Lung (tissue), 12 donors: Measurements from ENCODE around the gene VEGFA. TPM values are rescaled to one million over a fixed set of nuclear protein-coding genes. Genes with fewer than 3 reads are reported as not detected.

Experiments
- ATAC-seq: fragments of 200-7000 bp; cut with Tn5 transposase; one replicate; pipeline ENCODE4 v1.9.1; 2020; ENCODE audit warnings: moderate number of reproducible peaks; ENCODE audit not compliant: insufficient read depth, low FRiP score
- DNase-seq, 3 donors: peaks; one replicate each; pipeline ENCODE4 v3.0.0-alpha.2; 2013 to 2017
- H3K27ac ChIP-seq, 2 donors: one replicate each; pipeline ENCODE4 v1.5.1; 2013; ENCODE audit warnings: mild to moderate bottlenecking in 2 of 2, moderate library complexity in 2 of 2, control low read depth in 1 of 2, inconsistent platforms in 1 of 2, low read depth in 1 of 2, low read length in 1 of 2
- H3K27me3 ChIP-seq, 3 donors: one replicate each; pipeline ENCODE4 v1.5.1; 2013; ENCODE audit warnings: low read length in 2 of 3; ENCODE audit not compliant: control insufficient read depth in 3 of 3, insufficient read depth in 3 of 3
- H3K36me3 ChIP-seq, 4 donors: one replicate each; pipeline ENCODE4 v1.5.1; 2013; ENCODE audit warnings: low read length in 4 of 4, mild to moderate bottlenecking in 1 of 4, moderate library complexity in 1 of 4; ENCODE audit not compliant: control insufficient read depth in 4 of 4, insufficient read depth in 4 of 4
- H3K4me1 ChIP-seq, 5 donors: one replicate each; pipeline ENCODE4 v1.5.1; 2013; ENCODE audit warnings: low read length in 5 of 5, mild to moderate bottlenecking in 2 of 5, moderate library complexity in 1 of 5; ENCODE audit not compliant: control insufficient read depth in 5 of 5, insufficient read depth in 5 of 5
- H3K4me3 ChIP-seq: one replicate; pipeline ENCODE4 v1.5.1; 2013; ENCODE audit warnings: mild to moderate bottlenecking, control low read depth, moderate library complexity
- H3K9ac ChIP-seq, 2 donors: one replicate each; pipeline ENCODE4 v1.5.1; 2013; ENCODE audit warnings: low read length in 2 of 2, control low read depth in 1 of 2; ENCODE audit not compliant: insufficient read depth in 1 of 2
- H3K9me3 ChIP-seq, 4 donors: one replicate each; pipeline ENCODE4 v1.5.1; 2013; ENCODE audit warnings: low read length in 3 of 4, mild to moderate bottlenecking in 1 of 4, moderate library complexity in 1 of 4; ENCODE audit not compliant: control insufficient read depth in 4 of 4, insufficient read depth in 3 of 4
- CTCF ChIP-seq: IDR thresholded peaks from 2 replicates; pipeline ENCODE4 v1.5.1; 2012; ENCODE audit warnings: mild to moderate bottlenecking; ENCODE audit errors: control extremely low read depth, extremely low read depth
- WGBS, 2 donors: extraction: QIAGEN DNeasy Blood & Tissue Kit; methylation state at CpG; one replicate each; pipeline ENCODE4 v1.1.7; 2013; 5-methylcytosine and 5-hydroxymethylcytosine counted together
- polyA plus RNA-seq, 2 donors: library from polyadenylated mRNA; stranded (reverse); fragments of 200-250 nt; gene quantifications; one replicate each; pipeline ENCODE4 v1.2.1, GENCODE V29; 2013
- total RNA-seq, 2 donors: library from RNA; depleted of rRNA in 1 of 2; stranded (reverse); fragments of >200 nt in 1 of 2; gene quantifications; one replicate each; pipeline ENCODE4 v1.2.1, GENCODE V29; 2014 to 2021
- donor health status: control.
- donor health status: control.
- donor health status: Bipolar disorder and iron deficiency.
- donor health status: healthy.
- donor health status: DM: yes; HTN: yes; CAD: no.

VEGFA gene
- total and polyA plus RNA-seq, 4 donors: 98.3 to 275 (median 140) TPM

GRCh38 chr6:43788301-43788700, 18.3 kb downstream of the VEGFA start:
- H3K4me3 ChIP-seq: no peak overlapping the region
- no peak for ATAC-seq
- H3K27me3 ChIP-seq: no peaks in the 10 kb centered on the region
- peaks cover 0 to 4% (median 0%) of the 10 kb centered on the region in 5 donors for H3K4me1 ChIP-seq
- H3K9ac ChIP-seq: no peak overlapping the region
- no peak for DNase-seq
- 91 to 92% methylated on average over 5 of the region's 5 CpGs for WGBS, 2 donors
- H3K9me3 ChIP-seq: no peaks in the 10 kb centered on the region
- no peak overlapping the region for H3K27ac ChIP-seq
- H3K36me3 ChIP-seq: peaks cover 14 to 17% (median 16%) of the 10 kb centered on the region in 4 donors
- no peak for TF ChIP-seq CTCF

GRCh38 chr6:43789447-43789846, 19.4 kb downstream of the VEGFA start:
- Histone ChIP-seq H3K27ac (no peak overlapping the region), H3K27me3 (no peaks in the 10 kb centered on the region), H3K4me3 (no peak overlapping the region), H3K36me3 (peaks cover 8 to 9% (median 8%) of the 10 kb centered on the region in 4 donors), H3K9ac (no peak overlapping the region), H3K4me1 (peaks cover 0 to 11% (median 0%) of the 10 kb centered on the region in 5 donors), H3K9me3 (no peaks in the 10 kb centered on the region)
- ATAC-seq: no peak
- no peak for DNase-seq
- WGBS, 2 donors: 50 to 84% methylated on average over 2 of the region's 2 CpGs
- TF ChIP-seq CTCF: no peak

- no peaks in the 10 kb centered on the region for H3K9me3 ChIP-seq
- H3K9ac ChIP-seq: no peak overlapping the region
- H3K4me3 ChIP-seq: no peak overlapping the region
- peak overlapping the region; percentile 17 to 34 for H3K27ac ChIP-seq
- no peak for TF ChIP-seq CTCF
- no peaks in the 10 kb centered on the region for H3K27me3 ChIP-seq
- ATAC-seq: no peak
- 23 to 50% methylated on average over 5 of the region's 5 CpGs for WGBS, 2 donors
- H3K4me1 ChIP-seq: peaks cover 0 to 11% (median 0%) of the 10 kb centered on the region in 5 donors
- DNase-seq: peak in 2 of 3 donors; percentile 52 to 64
- peaks cover 5 to 8% (median 6%) of the 10 kb centered on the region in 4 donors for H3K36me3 ChIP-seq
Observed at GRCh38 chr6:43790031-43790430, 20.0 kb downstream of the VEGFA start.
